Hematopoietic multipotent progenitor cell treated with erythropoietin and hydrocortisone succinate and interleukin-3 and kit ligand, for 6 days (in vitro differentiated cells): ENCODE results near the gene PPP1R3C.

ENCODE experiments used
- DNase-seq: peaks from one replicate; pipeline ENCODE4 v3.0.0-alpha.2; 2015

The PPP1R3C gene

DNA sequence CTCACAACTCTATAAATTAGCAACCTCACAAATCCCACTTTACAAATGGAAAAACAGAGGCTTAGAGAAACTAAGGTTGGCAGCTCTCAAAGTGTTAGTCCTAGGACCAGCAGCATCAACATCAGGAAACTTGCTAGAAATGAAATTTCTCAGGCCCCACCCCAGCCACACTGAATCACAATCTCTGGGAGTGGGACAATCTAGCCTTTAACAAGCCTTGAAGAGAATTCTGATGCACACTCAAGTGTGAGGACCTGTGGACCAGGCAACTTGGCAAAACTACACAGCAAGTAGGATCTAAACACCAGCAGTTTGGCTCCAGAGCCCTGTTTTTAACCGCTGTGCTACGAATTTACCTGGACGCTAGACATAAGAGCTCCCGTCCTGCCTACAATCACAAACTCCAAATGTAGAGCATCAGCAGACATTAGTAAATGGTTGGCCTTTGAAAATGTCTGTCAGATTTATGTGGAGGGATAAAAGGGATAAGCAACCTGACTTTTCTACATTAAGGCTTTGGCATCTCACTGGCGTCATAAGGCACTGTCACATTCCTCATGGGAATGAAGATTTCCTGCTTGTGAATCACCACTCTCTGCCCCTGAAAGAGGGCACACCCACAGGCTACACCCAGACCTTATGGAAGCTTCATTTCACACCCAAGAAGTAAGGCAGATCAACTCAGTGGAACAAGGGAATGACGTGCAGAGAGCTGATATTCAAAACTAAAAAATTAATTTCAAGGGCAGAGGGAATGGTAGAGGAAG lies 34.5 kb downstream of the PPP1R3C start:
- no peak for DNase-seq

DNA sequence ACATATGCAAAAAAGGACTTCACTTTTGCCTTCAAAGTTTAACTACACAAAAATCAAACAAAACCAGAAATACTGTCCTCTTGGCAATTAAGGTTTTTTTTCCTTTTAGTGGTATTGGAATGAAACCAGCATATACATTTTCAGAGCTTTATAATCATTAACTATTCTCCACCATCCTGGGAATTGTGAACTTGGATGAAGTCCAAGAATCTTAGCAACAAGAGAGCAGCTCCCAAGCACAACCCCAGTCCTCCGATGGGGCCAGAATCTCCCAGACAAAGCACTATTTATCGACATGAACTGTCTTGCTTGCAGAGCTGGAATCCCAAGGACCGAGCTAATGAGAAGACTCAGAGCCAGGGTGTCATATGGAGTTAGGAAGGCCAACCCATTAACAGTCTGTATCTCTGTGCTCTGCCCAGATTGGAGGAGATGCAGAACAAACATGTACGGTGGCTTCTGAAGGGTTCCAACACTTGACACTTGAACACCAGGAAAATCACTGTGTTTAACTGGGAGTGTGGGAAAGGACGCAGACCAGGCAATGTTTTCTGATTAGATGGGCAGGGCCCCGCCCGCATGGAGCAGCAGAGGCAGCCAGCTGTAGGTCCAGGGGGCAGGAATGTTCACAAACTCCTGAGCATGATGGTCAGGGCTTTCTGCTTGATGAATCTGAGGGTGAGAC lies 35.5 kb downstream of the PPP1R3C start:
- DNase-seq = no peak

DNA sequence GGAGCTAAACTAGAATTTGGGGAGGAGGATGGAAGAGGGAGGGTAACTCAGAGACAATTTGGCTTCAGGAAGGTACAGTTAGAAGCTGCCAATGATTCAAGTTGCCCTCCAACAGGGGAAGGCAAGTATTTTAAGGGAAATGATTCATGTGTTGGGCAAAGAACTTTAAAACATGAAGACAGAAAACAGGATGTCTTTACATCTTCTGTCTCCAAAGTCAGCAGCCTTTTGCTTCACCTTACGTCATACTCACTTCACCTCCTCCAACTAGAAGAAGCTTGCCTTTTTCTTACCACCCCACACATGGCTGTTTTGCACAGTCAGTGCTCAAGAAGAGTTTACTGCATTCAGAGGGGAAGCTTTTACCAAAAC lies 36.1 kb downstream of the PPP1R3C start:
- DNase-seq = no peak

DNA sequence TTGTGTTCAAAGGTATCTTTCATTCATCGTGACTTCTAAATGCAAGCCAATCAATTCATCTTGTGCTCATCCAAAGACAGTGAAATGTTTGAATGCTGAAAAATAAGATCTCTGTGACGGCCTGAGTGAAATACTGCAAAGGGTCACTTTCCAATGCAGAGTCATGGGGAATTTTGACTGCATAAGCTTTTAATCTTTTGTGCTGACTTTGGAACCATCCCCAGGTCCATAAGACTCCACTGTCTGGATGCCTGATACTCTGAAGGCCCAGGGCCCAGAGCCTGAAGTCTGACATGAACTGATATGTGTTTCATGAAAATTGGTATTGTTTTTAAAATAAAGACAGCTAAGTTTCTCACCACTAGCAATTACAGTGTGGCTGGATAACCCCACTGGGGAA lies 39.0 kb downstream of the PPP1R3C start:
- DNase-seq = no peak

- DNase-seq = no peak
Measured at GRCh38 chr10:91593366-91593765, 39.5 kb downstream of the PPP1R3C start.

DNA sequence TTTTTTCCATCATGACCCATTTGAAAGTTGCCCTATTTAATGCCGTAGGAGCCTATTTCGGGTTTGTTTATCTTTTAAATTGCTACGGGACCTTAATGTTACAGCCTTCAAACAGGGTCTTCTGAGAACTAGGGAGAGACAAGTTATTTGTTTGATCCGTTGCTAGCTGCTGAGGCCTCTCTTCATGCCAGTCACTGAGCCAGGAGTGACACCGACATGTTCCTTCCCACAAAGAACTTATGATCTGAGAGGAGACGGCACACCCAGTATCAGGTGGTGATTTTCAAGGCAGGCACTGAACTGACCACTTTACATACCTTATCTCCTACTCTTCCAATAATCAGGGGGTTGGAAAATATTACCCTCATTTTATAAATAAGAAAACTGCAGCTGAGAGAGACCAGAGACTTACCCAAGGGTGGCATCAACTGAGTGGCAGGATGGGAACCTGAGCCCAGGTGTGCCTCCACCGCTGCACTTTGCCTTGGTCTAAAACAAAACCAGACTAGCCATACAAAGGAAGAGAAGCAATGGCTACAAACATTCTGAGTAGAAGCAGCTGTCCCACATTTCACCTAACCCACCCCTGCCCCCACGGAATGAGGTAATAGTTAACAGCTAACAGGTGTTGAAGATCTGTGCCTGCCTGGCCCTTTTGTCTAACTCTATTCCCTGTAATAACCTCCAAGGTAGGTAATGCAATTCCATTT lies 40.5 kb downstream of the PPP1R3C start:
- DNase-seq = no peak

DNA sequence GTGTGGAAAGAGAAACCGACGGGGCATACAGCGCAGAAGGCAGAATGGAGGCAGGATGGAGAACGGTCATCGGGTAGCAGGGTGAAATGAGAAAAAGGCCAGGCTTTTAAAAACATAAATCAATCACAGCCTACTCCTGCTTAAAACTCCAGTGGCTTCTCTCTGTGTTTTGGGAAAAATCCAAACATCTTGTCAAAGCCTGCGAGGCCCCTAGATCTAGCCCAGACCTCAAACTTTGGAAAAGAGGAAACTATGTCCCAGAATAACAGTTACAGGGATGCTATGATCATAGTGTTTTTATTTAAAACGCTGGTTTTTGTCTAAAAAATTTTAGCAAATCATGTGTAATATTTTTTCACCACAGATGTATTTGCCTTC lies 41.1 kb downstream of the PPP1R3C start:
- no peak for DNase-seq

DNA sequence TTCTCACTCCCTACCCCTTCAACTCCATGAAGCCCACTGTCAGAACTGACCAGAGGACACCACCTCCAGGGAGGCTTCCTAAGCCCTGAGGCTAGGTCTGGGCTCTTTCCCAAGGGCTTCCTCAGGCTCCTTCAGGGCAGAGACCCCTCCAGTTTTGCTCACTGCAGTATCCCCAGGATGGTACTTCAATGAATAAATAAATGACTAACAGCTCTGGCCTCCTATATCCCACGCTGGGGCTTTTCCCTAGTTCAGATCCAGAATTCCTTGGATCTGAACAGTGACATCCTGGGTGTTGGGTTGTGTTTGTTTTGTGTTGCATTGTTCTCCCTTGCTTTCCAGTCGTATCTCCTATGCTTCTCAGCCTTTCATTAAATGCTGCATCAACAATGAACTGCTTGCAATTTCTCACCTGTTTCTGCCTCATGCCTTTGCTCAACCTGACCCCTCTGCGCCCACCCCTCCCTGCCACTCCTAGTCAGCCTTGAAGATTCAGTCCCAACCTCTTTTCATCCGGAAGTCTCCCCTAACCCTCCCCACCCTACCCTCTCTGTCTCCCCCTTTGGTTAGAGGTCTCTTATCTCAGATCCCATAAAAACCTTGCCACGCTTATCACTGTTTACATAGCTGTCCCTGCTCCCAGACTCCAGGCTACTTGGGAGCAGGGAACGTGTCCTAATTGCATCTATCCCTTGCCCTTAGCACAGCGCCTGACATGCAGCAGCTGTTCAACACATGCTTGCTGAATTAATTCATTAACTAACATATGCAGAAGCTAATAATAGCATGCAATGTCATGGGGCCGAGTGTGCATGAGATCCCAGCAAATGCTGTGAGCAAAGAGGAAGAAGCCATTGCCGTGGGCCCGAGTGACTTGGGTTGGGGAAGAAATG lies 41.7 kb downstream of the PPP1R3C start:
- no peak for DNase-seq

DNA sequence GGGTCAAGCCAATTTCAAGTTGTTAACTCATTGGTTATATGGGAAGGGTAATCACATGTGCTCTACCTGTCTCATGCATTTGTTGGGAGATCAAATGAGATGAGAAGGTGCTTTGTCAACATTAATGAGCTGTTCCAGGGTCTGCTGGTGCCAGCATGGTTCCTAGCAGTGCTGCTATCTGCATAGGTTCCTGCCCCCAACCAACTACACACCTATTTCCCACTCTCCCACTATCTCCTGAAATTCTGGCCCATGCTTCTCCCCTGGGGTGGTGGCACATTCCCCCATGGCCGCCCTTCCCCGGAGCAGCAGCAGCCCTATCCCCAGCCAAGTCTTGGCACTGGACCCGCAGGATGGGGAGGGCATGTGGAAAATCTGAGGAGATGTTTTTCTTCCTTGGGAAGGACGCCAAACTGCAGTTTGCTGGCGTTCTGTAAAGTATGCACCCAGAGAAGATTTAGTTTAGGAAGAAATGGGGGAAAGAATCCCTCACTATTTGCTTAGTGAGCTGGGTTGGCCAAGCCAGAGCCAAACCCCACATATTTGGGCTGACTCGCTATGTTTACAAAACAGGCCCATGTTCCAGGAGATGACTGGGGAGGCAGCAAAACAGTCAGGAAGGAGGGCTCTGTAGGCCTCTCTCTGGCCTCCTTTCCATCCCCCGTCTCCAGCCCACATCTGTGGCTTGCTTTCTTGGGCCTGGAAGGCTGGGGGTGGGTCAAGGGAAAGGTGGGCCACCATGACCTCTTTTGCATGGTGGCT lies 42.5 kb downstream of the PPP1R3C start:
- DNase-seq = no peak

DNA sequence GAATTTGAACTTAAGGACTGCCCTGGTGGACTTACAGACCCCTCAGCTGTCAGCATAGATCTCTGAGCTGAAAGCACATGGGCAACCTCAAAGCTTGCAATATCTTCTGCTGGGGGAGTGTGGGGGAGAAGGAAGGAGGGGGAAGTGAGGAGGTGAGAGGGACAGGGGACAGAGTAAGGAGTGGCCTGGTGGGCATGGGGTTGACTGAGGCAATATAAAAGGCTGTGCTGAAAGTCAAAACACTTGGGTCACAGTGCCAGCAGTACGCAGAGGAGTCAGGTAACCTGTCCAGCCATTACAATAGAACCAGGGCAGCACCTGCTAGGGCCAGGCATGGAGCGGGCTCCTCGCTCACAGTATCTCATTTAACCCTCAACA lies 43.2 kb downstream of the PPP1R3C start:
- DNase-seq = no peak

GRCh38 chr10:91589015-91589657 lies 43.7 kb downstream of the PPP1R3C start:
- DNase-seq = no peak

DNA sequence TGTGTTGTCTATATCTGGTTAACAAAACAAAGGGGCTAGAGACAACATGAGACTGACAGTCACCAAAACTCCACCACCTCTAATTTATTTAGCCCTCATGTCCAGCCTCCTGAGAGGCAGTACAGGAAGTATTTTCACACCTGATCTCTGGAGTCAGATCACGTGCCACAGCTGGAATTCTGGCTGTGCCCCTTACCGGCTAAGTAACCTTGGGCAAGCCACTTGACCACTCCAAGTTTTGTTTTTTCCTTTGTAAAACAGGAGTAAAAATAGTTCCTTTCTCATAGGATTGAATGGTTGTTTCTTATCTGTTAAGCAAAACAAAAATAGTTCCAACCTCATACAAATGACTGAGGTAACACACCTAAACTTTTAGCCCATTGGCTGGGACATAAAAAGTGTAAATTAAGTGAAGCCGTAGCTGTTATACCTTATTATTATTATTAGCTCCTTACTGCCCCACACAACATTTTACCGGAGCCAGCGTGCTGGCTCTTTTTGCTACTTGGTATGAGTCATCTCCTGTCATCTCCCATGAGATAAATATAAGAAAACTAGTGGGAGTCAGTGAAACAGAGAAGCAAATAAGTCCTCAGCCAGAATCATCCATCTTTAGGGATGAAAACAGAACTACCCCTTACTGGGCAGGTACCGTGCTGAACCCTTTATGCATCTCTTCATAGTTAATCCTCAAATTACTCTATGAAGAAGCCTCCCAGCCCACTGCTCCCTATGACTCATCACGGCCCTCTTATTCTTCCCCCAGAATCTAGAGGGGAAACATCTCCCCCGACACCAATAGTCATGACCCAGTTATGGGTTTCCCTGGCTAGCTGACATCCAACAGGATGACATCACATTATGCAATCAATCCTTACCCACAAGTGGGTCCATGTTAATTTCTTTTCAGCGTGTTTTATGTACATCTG lies 44.9 kb downstream of the PPP1R3C start:
- DNase-seq = no peak

DNA sequence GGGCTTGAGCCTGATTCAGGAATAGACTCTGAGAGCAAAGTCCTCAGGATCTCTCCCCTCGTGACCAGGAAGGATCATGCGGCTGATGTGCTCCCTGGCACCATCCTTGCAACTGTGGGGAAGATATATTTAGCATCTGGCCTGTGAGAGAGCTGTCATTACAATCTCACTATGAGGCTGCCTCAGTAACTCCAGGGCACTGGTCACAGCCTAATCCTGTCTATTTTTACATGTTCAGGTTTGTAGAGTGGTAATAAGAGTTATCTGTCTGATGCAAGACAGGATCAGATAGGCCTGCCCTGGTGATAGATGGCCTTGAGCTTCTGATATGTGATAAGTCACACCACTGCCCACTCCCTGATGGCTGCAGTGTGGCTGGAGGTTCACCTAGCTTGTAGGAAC lies 50.7 kb downstream of the PPP1R3C start:
- DNase-seq = no peak

GRCh38 chr10:91579329-91579985 lies 53.4 kb downstream of the PPP1R3C start:
- peak; percentile 7 for DNase-seq
